GM21723 (cell line): ENCODE data around the gene DSCAM.
"Not testable (repeated sequence)": the region's sequence is repeated elsewhere in the genome, so short reads cannot be mapped to it uniquely, and the experiment has no call there.

Experiments used
- ATAC-seq: cut with Tn5 transposase; IDR thresholded peaks from one replicate; pipeline ENCODE4 v1.9.1; 2021; ENCODE audit warnings: mild to moderate bottlenecking, moderate library complexity; ENCODE audit not compliant: unreplicated experiment

Gene DSCAM

DNA sequence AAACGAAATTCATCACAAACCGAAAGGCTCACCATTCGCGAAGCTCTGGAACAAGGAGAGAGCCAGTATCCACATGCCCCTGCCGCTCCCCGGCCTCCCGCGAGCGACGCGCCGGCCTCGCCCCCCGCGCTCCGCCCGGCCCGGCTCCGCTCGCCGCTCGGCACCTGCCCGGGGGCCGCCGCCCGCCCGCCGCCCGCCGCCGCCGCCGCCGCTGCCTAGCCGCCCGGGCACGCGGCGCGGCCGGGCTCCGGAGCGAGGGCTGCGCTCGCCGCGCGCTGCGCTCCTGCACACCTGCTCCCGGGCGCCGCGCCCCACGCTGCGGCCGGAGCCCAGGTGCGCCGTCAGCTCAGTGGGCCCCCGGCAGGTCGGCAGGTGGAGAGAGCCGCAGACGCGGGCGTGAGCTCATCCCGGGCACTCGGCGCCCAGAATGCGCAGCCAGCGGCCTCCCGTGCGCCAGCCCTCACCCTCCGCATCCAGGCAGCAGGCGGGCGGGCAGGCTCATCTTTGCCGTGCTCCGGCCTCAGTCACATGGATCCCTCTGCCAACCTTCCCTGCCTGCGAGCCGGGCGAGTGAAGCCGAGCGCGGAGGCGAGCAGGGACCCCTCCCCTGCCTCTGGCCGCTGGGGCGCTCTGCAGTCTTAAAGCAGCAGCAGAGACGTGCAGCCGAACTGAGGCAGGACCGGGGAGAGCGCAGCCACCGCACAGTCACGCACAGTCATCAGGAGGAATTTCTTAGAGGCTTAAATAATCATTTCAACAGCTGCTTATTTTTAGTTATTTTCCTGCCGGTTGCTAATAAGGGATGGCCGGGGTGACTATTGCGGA, at the start of gene DSCAM:
DSCAM (minus strand) TSS at position 572 of the 825 bp plus-strand sequence; CDS start at position 75, 497 bp downstream.
- ATAC-seq = no peak

- not testable (repeated sequence) for ATAC-seq
Observed at GRCh38 chr21:40895697-40896096, 48.7 kb upstream of the DSCAM start.

- ATAC-seq = no peak
Observed at GRCh38 chr21:40886931-40887330, 40.0 kb upstream of the DSCAM start.

GRCh38 chr21:40886006-40886405, 39.0 kb upstream of the DSCAM start:
- no peak for ATAC-seq

GRCh38 chr21:40882192-40882915, 35.4 kb upstream of the DSCAM start:
- no peak for ATAC-seq

DNA sequence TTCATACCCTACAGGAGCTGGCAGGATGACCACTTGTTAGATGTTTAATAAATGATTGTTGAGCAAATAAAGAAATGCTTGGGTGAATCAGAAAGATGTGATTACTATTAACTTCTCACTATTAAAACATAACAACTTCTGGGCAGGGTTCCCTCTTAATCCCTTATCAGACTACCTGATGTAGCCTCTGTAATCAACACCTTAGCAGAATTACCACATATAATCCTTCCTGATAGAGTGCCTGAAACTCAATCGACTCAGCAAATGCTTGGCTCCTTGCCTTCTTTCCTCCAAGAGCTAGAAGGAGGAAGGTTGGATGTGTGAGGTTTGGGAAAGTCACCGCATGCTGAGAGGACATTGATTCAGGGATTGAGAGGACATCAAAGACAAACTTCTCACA, 34.8 kb upstream of the DSCAM start:
- ATAC-seq = no peak

- ATAC-seq = no peak
Observed at GRCh38 chr21:40871099-40871498, 24.1 kb upstream of the DSCAM start.

GRCh38 chr21:40863839-40864238, 16.9 kb upstream of the DSCAM start:
- no peak for ATAC-seq

DNA sequence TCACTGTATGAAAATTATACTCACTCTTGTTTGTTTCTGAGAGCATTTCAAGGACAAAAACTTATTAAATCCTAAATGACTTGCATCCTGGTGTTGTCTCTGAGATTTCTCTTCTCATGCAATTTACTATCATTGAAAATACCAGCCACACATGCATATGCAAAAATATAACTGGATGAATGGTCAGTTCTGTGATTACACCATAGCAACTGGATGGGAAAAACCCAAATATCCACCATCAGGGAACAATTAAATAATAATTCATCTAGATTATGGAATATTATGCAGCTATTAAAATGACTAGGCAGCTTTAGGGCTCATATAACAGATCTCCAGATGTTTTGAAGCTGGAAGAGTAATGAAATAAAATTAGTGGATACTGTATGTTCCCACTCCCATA, 11.6 kb upstream of the DSCAM start:
- ATAC-seq = no peak

- no peak for ATAC-seq
Observed at GRCh38 chr21:40853956-40854688, 7.2 kb upstream of the DSCAM start.

- ATAC-seq = no peak
Observed at GRCh38 chr21:40852563-40852962, 5.6 kb upstream of the DSCAM start.

DNA sequence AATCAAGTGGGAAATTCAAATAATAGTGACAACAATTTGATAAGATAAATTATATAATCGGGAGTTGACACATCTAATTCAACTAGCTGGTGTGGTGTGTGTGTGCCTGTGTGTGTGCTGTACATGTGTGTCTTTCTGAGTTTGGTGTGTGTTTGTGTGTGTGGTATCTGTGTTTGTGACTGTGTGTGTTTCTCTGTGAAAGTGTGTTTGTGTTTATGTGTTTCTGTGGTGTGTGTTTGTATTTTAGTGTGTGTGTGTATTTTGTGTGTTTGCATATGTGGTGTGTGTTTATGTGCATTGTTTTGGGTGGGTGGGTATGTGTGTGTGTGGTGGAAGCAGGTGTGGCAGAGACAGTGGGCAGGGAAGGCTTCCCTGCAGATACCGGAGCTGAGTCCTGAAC, 4.8 kb upstream of the DSCAM start:
- no peak for ATAC-seq

DNA sequence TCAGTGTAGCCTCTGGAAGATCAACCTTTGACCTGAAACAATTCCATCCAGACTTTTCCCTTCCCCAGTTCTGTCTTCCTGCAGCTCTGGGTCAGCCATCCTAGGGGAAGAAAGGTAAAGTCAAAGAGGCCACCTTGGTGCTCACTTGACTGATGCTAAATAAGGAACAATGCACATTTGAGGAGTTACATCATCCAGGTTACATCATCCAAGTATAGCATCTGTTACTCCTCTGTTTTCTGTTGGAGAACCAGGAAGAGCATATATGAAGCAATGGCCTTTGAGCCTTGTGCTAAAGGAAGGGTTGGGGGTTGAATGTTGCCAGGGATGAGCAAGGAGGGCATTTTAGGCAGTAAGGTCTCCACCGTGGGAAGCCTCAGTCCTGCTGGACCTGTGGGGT, 3.1 kb upstream of the DSCAM start:
- no peak for ATAC-seq

DNA sequence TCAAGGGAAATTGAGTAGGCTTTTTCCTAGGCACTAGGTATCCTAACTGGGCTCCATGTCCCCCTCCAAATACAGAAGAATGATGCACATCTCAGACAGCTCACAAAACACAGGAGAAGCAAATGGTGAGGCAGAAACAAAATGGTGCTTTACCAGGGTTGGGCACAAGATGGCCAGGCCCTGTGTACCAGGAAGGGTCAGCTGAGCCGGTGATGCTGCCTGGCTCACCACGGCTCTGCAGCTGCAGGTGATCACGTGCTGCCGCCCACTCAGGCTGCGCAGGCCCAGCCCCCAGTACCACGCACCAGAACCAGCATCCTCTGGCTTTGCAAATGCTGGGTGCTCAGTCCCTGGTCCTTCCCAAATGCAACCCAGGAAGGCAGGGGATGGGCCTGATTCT, 993 bp upstream of the DSCAM start:
- no peak for ATAC-seq

DNA sequence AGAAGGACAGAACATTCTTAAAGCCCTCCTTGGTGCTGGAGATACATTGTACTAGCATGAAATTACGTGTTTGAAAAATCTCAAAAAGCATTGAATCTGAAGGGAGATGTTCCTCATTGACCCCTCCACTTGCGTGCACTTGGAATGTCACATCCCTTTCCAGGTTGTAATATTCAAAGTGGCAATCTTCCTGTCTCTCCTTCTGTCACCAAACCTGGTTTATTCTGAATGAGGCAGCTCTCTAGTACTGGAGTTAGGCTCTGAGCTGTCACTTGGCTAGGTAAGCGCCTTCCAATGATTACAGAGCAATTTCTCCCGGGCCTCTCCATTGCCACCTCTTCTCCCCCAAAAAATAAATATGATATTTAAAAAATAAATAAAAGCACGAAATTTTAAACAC, 855 bp downstream of the DSCAM start:
- no peak for ATAC-seq

GRCh38 chr21:40845441-40845995, 1.4 kb downstream of the DSCAM start:
- ATAC-seq = no peak

DNA sequence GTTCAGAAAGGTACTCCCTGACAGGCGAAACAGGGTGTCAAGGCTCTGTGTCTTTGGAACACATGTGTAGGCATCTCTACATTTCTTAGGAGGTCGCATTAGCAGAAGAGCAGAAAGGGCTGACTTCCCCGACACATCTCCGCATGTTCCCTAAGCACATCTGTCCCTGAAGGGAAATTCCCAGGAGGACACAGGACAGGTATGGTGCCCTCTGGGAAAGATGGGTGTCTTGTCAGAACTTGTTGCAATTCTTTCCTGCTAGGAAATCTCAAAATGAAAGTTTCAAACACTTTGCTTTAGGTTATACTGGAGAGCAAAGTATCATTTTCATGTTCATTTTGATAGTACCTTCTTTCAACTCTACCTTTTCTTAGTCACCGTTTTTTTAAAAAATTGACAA, 2.0 kb downstream of the DSCAM start:
- no peak for ATAC-seq

DNA sequence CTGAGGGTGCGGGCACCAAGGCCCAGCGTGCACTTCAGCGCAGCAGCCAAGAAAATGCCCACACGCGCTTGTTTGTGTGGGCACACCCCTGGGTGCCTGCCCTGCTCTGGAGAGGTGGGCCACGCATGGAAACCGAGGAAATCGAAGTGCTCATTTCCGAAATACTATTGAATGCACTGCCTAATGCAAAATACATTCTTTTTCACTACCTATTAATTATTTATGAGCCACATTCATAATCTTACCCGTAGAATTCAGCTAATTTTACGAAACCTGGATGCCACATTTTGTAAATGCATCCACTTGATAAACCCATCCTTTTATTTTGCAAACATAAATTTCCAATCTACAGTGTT, 4.8 kb downstream of the DSCAM start:
- ATAC-seq = no peak

GRCh38 chr21:40841524-40842196, 5.3 kb downstream of the DSCAM start:
- ATAC-seq = no peak

GRCh38 chr21:40840401-40841125, 6.4 kb downstream of the DSCAM start:
- no peak for ATAC-seq
